ENCODE data around the gene DAW1. TPM values are rescaled to one million over a fixed set of nuclear protein-coding genes. Genes with fewer than 3 reads are reported as not detected.

Gene DAW1
- total RNA-seq, 4 donors from 2014 or later = 1.4 TPM; not detected in 3

GRCh38 chr2:227876300-227876801 lies 4.9 kb downstream of the DAW1 start:
- DNase-seq = no peak
- Histone ChIP-seq H3K4me1 (peaks cover 0 to 4% (median 4%) of the 10 kb centered on the region in 3 donors), H3K27ac (no peak overlapping the region), H3K27me3 (peaks cover 0 to 35% (median 0%) of the 10 kb centered on the region in 4 donors), H3K9me3 (no peaks in the 10 kb centered on the region), H3K4me3 (no peak overlapping the region), H3K36me3 (no peaks in the 10 kb centered on the region)
- WGBS, 2 donors = 69 to 81% methylated on average over 6 of the region's 6 CpGs
- no peak for TF ChIP-seq POLR2A (IDR thresholded peaks at IDR 0.05)
- TF ChIP-seq CTCF (IDR thresholded peaks at IDR 0.05) = no peak
- intact Hi-C loops (cut with DNase I) = no loop called here

- DNase-seq = no peak
- WGBS, 2 donors = 52 to 53% methylated on average over 9 of the region's 9 CpGs
- H3K9me3 ChIP-seq = no peaks in the 10 kb centered on the region
- intact Hi-C loops (cut with DNase I) = no loop called here
- peaks cover 0 to 24% (median 0%) of the 10 kb centered on the region in 4 donors for H3K27me3 ChIP-seq
- peak overlapping the region in 2 of 4 donors; percentile 37 to 41 for H3K27ac ChIP-seq
- H3K4me3 ChIP-seq = no peak overlapping the region
- TF ChIP-seq CTCF (IDR thresholded peaks at IDR 0.05) (no peak), POLR2A (IDR thresholded peaks at IDR 0.05) (no peak)
- no peaks in the 10 kb centered on the region for H3K4me1 ChIP-seq
- no peaks in the 10 kb centered on the region for H3K36me3 ChIP-seq
Measured at GRCh38 chr2:227877421-227878310, 6.2 kb downstream of the DAW1 start.

GRCh38 chr2:227880460-227880859 lies 9.0 kb downstream of the DAW1 start:
- no peaks in the 10 kb centered on the region for H3K36me3 ChIP-seq
- no peak for TF ChIP-seq CTCF (IDR thresholded peaks at IDR 0.05)
- no peak for TF ChIP-seq POLR2A (IDR thresholded peaks at IDR 0.05)
- intact Hi-C loops (cut with DNase I) = no loop called here
- DNase-seq = no peak
- H3K27ac ChIP-seq = no peak overlapping the region
- WGBS, 2 donors = 88 to 93% methylated on average over 2 to 3 of the region's 3 CpGs
- H3K4me3 ChIP-seq = no peak overlapping the region
- H3K4me1 ChIP-seq = no peaks in the 10 kb centered on the region
- H3K27me3 ChIP-seq = no peaks in the 10 kb centered on the region
- no peaks in the 10 kb centered on the region for H3K9me3 ChIP-seq

GRCh38 chr2:227881866-227882517 lies 10.6 kb downstream of the DAW1 start:
- Histone ChIP-seq H3K36me3 (no peaks in the 10 kb centered on the region), H3K27me3 (no peaks in the 10 kb centered on the region), H3K4me1 (no peaks in the 10 kb centered on the region), H3K9me3 (no peaks in the 10 kb centered on the region), H3K4me3 (no peak overlapping the region), H3K27ac (no peak overlapping the region)
- TF ChIP-seq CTCF (IDR thresholded peaks at IDR 0.05) = no peak
- TF ChIP-seq POLR2A (IDR thresholded peaks at IDR 0.05) = no peak
- no peak for DNase-seq
- 49 to 50% methylated on average over 4 of the region's 4 CpGs for WGBS, 2 donors
- intact Hi-C loops (cut with DNase I) = no loop called here

- H3K27me3 ChIP-seq = no peaks in the 10 kb centered on the region
- TF ChIP-seq POLR2A (IDR thresholded peaks at IDR 0.05) = no peak
- TF ChIP-seq CTCF (IDR thresholded peaks at IDR 0.05) = peak in 5 of 6 experiments; percentile 65 to 88 (median 71)
- peaks cover 0 to 6% (median 0%) of the 10 kb centered on the region in 3 donors for H3K4me1 ChIP-seq
- DNase-seq = no peak
- no peaks in the 10 kb centered on the region for H3K9me3 ChIP-seq
- intact Hi-C loops (cut with DNase I) = no loop called here
- H3K27ac ChIP-seq = no peak overlapping the region
- no peaks in the 10 kb centered on the region for H3K36me3 ChIP-seq
- no peak overlapping the region for H3K4me3 ChIP-seq
- 14 to 15% methylated on average over 4 to 5 of the region's 6 CpGs for WGBS, 2 donors
Measured at GRCh38 chr2:227884511-227884947, 13.1 kb downstream of the DAW1 start.

Measured in esophagus squamous epithelium (tissue), 5 donors.